ENCODE data around the gene SNUPN. TPM values are rescaled to one million over a fixed set of nuclear protein-coding genes. Genes with fewer than 3 reads are reported as not detected.
A peak's percentile ranks its signal among the peaks of the same experiment; 100 is the strongest.

SNUPN gene
- total and polyA plus RNA-seq, 4 donors, result 19.1 to 24.6 (median 21.1) TPM

DNA sequence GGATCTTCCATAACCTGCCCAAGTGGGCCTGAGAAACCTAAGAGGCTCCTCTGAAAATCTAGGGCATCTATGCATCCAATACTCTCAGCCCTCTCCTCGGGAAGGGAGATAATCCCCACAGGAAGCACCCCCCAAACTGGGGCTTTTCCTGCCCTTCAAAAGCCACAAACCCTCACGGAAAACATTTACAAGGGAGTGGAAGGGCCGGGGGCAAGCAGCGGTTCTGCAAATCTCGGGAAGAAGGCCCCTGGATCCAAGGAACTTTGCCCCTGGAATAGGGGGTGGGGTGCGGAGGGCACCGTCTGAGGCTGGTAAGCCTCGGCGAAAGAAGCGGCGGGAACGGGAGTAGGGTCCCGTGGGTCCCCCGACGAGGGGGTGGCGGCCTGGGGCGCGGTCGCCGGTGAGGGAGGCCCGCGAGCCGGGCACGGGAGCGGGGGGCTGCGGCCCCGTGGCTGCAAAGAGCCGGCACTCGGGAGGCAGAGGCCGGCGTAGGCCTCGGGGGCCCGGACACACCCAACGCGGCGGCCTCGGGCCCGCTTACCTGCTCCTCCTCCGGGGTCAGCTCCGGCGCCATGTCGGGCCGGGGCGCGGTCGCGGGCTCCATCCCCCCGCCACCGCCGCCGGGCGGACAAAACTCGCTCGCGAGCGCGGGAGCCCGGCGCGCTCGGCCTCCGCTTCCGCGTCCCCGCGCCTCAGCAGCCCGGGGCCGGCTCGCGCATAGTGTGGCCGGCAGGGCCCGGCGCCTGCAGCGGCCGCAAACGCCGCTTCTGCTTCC lies 47.2 kb downstream of the SNUPN start:
- peak overlapping the region; percentile 41 to 68 for H3K9ac ChIP-seq (ENCODE audit: insufficient read depth in 1 of 2, low read length in 2 of 2)
- H3K4me3 ChIP-seq, result peak overlapping the region; percentile 94
- TF ChIP-seq, protein P1, sequence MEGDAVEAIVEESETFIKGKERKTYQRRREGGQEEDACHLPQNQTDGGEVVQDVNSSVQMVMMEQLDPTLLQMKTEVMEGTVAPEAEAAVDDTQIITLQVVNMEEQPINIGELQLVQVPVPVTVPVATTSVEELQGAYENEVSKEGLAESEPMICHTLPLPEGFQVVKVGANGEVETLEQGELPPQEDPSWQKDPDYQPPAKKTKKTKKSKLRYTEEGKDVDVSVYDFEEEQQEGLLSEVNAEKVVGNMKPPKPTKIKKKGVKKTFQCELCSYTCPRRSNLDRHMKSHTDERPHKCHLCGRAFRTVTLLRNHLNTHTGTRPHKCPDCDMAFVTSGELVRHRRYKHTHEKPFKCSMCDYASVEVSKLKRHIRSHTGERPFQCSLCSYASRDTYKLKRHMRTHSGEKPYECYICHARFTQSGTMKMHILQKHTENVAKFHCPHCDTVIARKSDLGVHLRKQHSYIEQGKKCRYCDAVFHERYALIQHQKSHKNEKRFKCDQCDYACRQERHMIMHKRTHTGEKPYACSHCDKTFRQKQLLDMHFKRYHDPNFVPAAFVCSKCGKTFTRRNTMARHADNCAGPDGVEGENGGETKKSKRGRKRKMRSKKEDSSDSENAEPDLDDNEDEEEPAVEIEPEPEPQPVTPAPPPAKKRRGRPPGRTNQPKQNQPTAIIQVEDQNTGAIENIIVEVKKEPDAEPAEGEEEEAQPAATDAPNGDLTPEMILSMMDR (IDR thresholded peaks at IDR 0.05; ENCODE audit: control extremely low read depth, extremely low read depth), result no peak
- peaks cover 0 to 11% (median 0%) of the 10 kb centered on the region in 5 donors for H3K4me1 ChIP-seq (ENCODE audit: control insufficient read depth in 5 of 5, insufficient read depth in 5 of 5, low read length in 5 of 5)
- DNase-seq (peak in 2 of 3 donors; percentile 18 to 23), ATAC-seq (ENCODE audit: insufficient read depth, low FRiP score) (peak; percentile 63)
- no peaks in the 10 kb centered on the region for H3K36me3 ChIP-seq (ENCODE audit: control insufficient read depth in 4 of 4, insufficient read depth in 4 of 4, low read length in 4 of 4)
- WGBS, 2 donors, result 0 to 1% methylated on average over 40 to 77 of the region's 77 CpGs
- no peaks in the 10 kb centered on the region for H3K27me3 ChIP-seq (ENCODE audit: control insufficient read depth in 3 of 3, insufficient read depth in 3 of 3, low read length in 2 of 3)
- no peaks in the 10 kb centered on the region for H3K9me3 ChIP-seq (ENCODE audit: control insufficient read depth in 4 of 4, insufficient read depth in 3 of 4, low read length in 3 of 4)
- H3K27ac ChIP-seq (ENCODE audit: low read depth in 1 of 2, low read length in 1 of 2), result peak overlapping the region; percentile 88 to 94

DNA sequence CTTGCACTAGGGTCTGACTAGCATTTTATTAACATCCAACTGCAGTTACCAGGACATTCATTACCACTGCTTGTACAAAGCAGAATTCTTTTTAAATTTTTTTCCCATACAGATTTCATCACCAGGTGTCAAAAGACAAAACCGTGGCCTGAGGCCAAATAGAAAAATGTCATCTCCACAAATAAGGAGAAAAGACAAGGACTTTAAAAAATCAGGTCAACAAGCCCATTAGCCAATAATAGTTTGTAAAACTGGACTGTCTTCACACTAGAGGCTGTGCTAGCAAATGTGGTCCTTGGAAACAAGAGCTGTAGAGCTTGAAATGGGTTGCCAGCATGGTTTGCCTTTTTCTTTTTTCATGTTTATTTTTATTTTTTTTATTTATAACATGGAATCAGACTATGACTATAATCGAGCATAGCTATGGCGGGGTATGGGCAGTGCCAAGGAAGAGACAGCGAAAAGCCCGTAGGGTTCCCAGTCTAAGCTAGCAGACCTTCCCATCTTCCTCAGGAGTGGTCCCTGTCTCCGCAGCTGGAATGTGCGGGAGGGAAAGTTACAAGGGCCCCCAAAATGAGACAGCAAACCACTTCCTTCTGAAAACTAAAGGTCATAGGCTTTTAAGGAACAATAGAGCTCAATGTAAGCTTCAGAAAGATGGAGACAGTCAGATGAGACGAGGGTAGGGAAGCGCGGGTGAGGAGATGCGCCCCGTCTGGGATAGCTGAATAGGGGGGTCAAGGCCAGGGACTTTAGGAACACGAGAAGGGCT lies 47.9 kb downstream of the SNUPN start:
- 7 to 9% methylated on average over 13 of the region's 13 CpGs for WGBS, 2 donors
- Histone ChIP-seq H3K9me3 (ENCODE audit: control insufficient read depth in 4 of 4, insufficient read depth in 3 of 4, low read length in 3 of 4) (no peaks in the 10 kb centered on the region), H3K4me1 (ENCODE audit: control insufficient read depth in 5 of 5, insufficient read depth in 5 of 5, low read length in 5 of 5) (peaks cover 0 to 11% (median 0%) of the 10 kb centered on the region in 5 donors), H3K9ac (ENCODE audit: insufficient read depth in 1 of 2, low read length in 2 of 2) (peak overlapping the region; percentile 41 to 68), H3K27ac (ENCODE audit: low read depth in 1 of 2, low read length in 1 of 2) (peak overlapping the region; percentile 50 to 88), H3K4me3 (peak overlapping the region; percentile 94), H3K27me3 (ENCODE audit: control insufficient read depth in 3 of 3, insufficient read depth in 3 of 3, low read length in 2 of 3) (no peaks in the 10 kb centered on the region), H3K36me3 (ENCODE audit: control insufficient read depth in 4 of 4, insufficient read depth in 4 of 4, low read length in 4 of 4) (no peaks in the 10 kb centered on the region)
- no peak for ATAC-seq (ENCODE audit: insufficient read depth, low FRiP score)
- DNase-seq, result peak in 2 of 3 donors; percentile 28 to 37
- TF ChIP-seq, protein P1 (IDR thresholded peaks at IDR 0.05; ENCODE audit: control extremely low read depth, extremely low read depth), result no peak

DNA sequence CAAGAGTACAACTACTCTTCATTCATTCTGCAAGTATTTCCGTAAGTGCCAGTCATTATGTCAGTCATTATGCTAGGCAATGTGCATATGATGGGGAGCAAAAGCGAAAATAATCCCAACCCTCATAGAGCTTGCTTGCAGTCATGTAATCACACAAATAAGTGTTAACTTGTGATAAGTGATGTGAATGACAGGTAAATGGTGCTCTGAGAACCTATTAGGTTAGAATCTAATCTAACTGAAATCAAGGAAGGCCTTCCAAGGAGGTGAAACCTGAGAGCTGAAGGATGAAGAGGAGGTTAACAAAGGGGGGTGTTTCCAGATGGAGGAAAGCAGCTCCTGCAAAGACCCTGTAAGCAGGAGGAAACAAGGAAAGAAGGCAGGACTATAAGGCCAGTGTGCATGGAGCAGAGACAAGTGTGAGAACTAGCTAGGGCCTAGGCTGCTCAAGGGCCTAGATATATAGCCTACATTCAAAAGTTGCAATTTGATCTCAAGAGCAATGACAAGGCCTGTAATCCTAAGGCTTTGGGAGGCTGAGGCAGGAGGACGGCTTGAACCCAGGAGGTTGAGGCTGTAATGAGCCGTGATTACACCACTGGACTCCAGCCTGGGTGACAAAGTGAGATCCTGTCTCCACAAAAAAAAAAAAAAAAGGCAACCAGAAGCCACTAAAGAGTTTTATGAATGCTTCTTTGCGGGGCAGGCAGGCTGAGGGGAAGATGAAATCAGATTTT lies 51.7 kb downstream of the SNUPN start:
- Histone ChIP-seq H3K4me3 (no peak overlapping the region), H3K27me3 (ENCODE audit: control insufficient read depth in 3 of 3, insufficient read depth in 3 of 3, low read length in 2 of 3) (no peaks in the 10 kb centered on the region), H3K9ac (ENCODE audit: insufficient read depth in 1 of 2, low read length in 2 of 2) (no peak overlapping the region), H3K9me3 (ENCODE audit: control insufficient read depth in 4 of 4, insufficient read depth in 3 of 4, low read length in 3 of 4) (no peaks in the 10 kb centered on the region), H3K36me3 (ENCODE audit: control insufficient read depth in 4 of 4, insufficient read depth in 4 of 4, low read length in 4 of 4) (no peaks in the 10 kb centered on the region), H3K4me1 (ENCODE audit: control insufficient read depth in 5 of 5, insufficient read depth in 5 of 5, low read length in 5 of 5) (peaks cover 0 to 11% (median 0%) of the 10 kb centered on the region in 5 donors), H3K27ac (ENCODE audit: low read depth in 1 of 2, low read length in 1 of 2) (no peak overlapping the region)
- TF ChIP-seq, protein P1 (IDR thresholded peaks at IDR 0.05; ENCODE audit: control extremely low read depth, extremely low read depth), result no peak
- ATAC-seq (ENCODE audit: insufficient read depth, low FRiP score), result no peak
- no peak for DNase-seq
- WGBS, 2 donors, result 95 to 97% methylated on average over 5 of the region's 5 CpGs
